Iris pigment epithelial cell (primary cell): ENCODE data around the gene ANXA2R.
"Not testable (repeated sequence)": the region's sequence is repeated elsewhere in the genome, so short reads cannot be mapped to it uniquely, and the experiment has no call there.

Experiments used
- DNase-seq: peaks from one replicate; pipeline ENCODE4 v3.0.0-alpha.2; 2011; ENCODE audit warnings: low read depth

Gene ANXA2R

GRCh38 chr5:43060020-43060419 is 19.9 kb upstream of the ANXA2R start:
- not testable (repeated sequence) for DNase-seq

- not testable (repeated sequence) for DNase-seq
These were observed 15.0 kb upstream of the ANXA2R start for GRCh38 chr5:43055098-43055497.

- DNase-seq = no peak
These were observed 11.6 kb upstream of the ANXA2R start for GRCh38 chr5:43051684-43052083.

GRCh38 chr5:43050384-43050783 is 10.3 kb upstream of the ANXA2R start:
- DNase-seq = no peak

GRCh38 chr5:43049236-43049635 is 9.1 kb upstream of the ANXA2R start:
- peak; percentile 65 for DNase-seq

GRCh38 chr5:43046474-43046873 is 6.4 kb upstream of the ANXA2R start:
- DNase-seq = no peak

- no peak for DNase-seq
These were observed 5.1 kb upstream of the ANXA2R start for GRCh38 chr5:43045236-43045635.

- DNase-seq = peak; percentile 57
These were observed 4.2 kb upstream of the ANXA2R start for GRCh38 chr5:43044181-43044914.

- DNase-seq = no peak
These were observed 3.3 kb upstream of the ANXA2R start for GRCh38 chr5:43043400-43043756.

GRCh38 chr5:43042626-43043399 is 2.7 kb upstream of the ANXA2R start:
- DNase-seq = peak; percentile 69

- DNase-seq = peak; percentile 72
These were observed 2.1 kb upstream of the ANXA2R start for GRCh38 chr5:43042176-43042625.

- peak; percentile 95 for DNase-seq
These were observed 1.6 kb upstream of the ANXA2R start for GRCh38 chr5:43041669-43042175.

- DNase-seq = peak; percentile 92
These were observed 1.1 kb upstream of the ANXA2R start for GRCh38 chr5:43041110-43041668.

- peak; percentile 91 for DNase-seq
These were observed 440 bp downstream of the ANXA2R start for GRCh38 chr5:43039471-43040286.

GRCh38 chr5:43039152-43039470 is 1.0 kb downstream of the ANXA2R start:
- DNase-seq = no peak

GRCh38 chr5:43038496-43038989 is 1.6 kb downstream of the ANXA2R start:
- DNase-seq = peak; percentile 80

GRCh38 chr5:43037636-43038495 is 2.3 kb downstream of the ANXA2R start:
- DNase-seq = peak; percentile 85

- DNase-seq = peak; percentile 51
These were observed 3.1 kb downstream of the ANXA2R start for GRCh38 chr5:43036856-43037635.

- no peak for DNase-seq
These were observed 3.7 kb downstream of the ANXA2R start for GRCh38 chr5:43036409-43036808.

GRCh38 chr5:43034591-43034968 is 5.5 kb downstream of the ANXA2R start:
- peak; percentile 85 for DNase-seq
